NK-92 (cell line): ENCODE data around the gene CCSER1.
"Not testable (repeated sequence)": the region's sequence is repeated elsewhere in the genome, so short reads cannot be mapped to it uniquely, and the experiment has no call there.

Source experiments
- DNase-seq: peaks from one replicate; lab custom pipeline; 2025; ENCODE audit not compliant: unreplicated experiment; lab: John Stamatoyannopoulos, UW

Gene CCSER1

GRCh38 chr4:91228659-91229058 is 1101.5 kb downstream of the CCSER1 start:
- no peak for DNase-seq

- no peak for DNase-seq
Observed at GRCh38 chr4:91233164-91233563, 1106.0 kb downstream of the CCSER1 start.

- DNase-seq = no peak
Observed at GRCh38 chr4:91243132-91243531, 1115.9 kb downstream of the CCSER1 start.

GRCh38 chr4:91256043-91256442 is 1128.8 kb downstream of the CCSER1 start:
- no peak for DNase-seq

- no peak for DNase-seq
Observed at GRCh38 chr4:91256751-91257150, 1129.6 kb downstream of the CCSER1 start.

GRCh38 chr4:91257721-91258120 is 1130.5 kb downstream of the CCSER1 start:
- DNase-seq = no peak

GRCh38 chr4:91258326-91258725 is 1131.1 kb downstream of the CCSER1 start:
- no peak for DNase-seq

GRCh38 chr4:91267543-91267942 is 1140.3 kb downstream of the CCSER1 start:
- DNase-seq = no peak

GRCh38 chr4:91268481-91268880 is 1141.3 kb downstream of the CCSER1 start:
- not testable (repeated sequence) for DNase-seq

- DNase-seq = no peak
Observed at GRCh38 chr4:91268913-91269312, 1141.7 kb downstream of the CCSER1 start.

GRCh38 chr4:91279899-91280298 is 1152.7 kb downstream of the CCSER1 start:
- no peak for DNase-seq

- no peak for DNase-seq
Observed at GRCh38 chr4:91280551-91281290, 1153.5 kb downstream of the CCSER1 start.

GRCh38 chr4:91282217-91282616 is 1155.0 kb downstream of the CCSER1 start:
- no peak for DNase-seq

GRCh38 chr4:91283726-91284230 is 1156.6 kb downstream of the CCSER1 start:
- no peak for DNase-seq

- no peak for DNase-seq
Observed at GRCh38 chr4:91284480-91284879, 1157.3 kb downstream of the CCSER1 start.

GRCh38 chr4:91285487-91285886 is 1158.3 kb downstream of the CCSER1 start:
- no peak for DNase-seq

GRCh38 chr4:91288702-91289311 is 1161.6 kb downstream of the CCSER1 start:
- DNase-seq = no peak

GRCh38 chr4:91298156-91298700 is 1171.0 kb downstream of the CCSER1 start:
- DNase-seq = no peak

GRCh38 chr4:91298824-91299223 is 1171.6 kb downstream of the CCSER1 start:
- no peak for DNase-seq

- DNase-seq = no peak
Observed at GRCh38 chr4:91302120-91302519, 1174.9 kb downstream of the CCSER1 start.

GRCh38 chr4:91304292-91304691 is 1177.1 kb downstream of the CCSER1 start:
- no peak for DNase-seq

- no peak for DNase-seq
Observed at GRCh38 chr4:91317434-91317833, 1190.2 kb downstream of the CCSER1 start.
